Astrocyte of the cerebellum (primary cell): Measurements from ENCODE around the gene SLC2A4RG.
A peak's percentile ranks its signal among the peaks of the same experiment; 100 is the strongest.

Experiments used
- DNase-seq: peaks from one replicate; pipeline ENCODE4 v3.0.0-alpha.2; 2011; ENCODE audit warnings: low read depth
- H3K4me3 ChIP-seq: 2 replicates; pipeline ENCODE4 v1.5.1; 2011; ENCODE audit warnings: mild to moderate bottlenecking, low read depth, low read length, moderate library complexity
- in situ Hi-C: cut with HindIII; loops from 2 replicates; pipeline ENCODE4 v1.10.0; 2017; ENCODE audit warnings: low sequenced_read_pairs
- TF ChIP-seq, protein P1 (sequence below): IDR thresholded peaks from 2 replicates; pipeline ENCODE4 v1.5.1; 2012; ENCODE audit warnings: low read length, low read depth, moderate library complexity, mild to moderate bottlenecking; ENCODE audit errors: missing control alignments

The SLC2A4RG gene

DNA sequence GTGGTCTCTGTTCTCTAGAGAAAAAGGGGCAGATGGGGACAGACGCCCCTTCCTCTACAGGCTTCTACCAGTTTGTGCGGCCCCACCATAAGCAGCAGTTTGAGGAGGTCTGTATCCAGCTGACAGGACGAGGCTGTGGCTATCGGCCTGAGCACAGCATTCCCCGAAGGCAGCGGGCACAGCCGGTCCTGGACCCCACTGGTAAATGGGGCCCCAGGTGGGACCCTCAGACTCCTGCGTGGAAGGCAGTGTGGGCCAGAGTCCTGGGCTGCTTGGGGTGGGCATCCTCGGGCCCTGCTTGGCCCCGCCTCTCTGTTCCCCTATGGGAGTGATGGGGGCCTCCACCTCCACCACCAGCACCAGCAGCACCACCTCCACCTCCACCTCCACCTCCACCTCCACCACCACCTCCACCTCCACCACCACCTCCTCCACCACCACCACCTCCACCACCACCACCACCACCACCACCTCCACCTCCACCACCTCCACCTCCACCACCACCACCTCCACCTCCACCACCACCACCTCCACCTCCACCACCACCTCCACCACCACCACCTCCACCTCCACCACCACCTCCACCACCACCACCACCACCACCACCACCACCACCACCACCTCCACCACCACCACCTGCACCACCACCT is 46.4 kb upstream of the SLC2A4RG start:
- H3K4me3 ChIP-seq: no peak overlapping the region
- no peak for DNase-seq
- in situ Hi-C loops: no loop called here
- TF ChIP-seq, protein P1, sequence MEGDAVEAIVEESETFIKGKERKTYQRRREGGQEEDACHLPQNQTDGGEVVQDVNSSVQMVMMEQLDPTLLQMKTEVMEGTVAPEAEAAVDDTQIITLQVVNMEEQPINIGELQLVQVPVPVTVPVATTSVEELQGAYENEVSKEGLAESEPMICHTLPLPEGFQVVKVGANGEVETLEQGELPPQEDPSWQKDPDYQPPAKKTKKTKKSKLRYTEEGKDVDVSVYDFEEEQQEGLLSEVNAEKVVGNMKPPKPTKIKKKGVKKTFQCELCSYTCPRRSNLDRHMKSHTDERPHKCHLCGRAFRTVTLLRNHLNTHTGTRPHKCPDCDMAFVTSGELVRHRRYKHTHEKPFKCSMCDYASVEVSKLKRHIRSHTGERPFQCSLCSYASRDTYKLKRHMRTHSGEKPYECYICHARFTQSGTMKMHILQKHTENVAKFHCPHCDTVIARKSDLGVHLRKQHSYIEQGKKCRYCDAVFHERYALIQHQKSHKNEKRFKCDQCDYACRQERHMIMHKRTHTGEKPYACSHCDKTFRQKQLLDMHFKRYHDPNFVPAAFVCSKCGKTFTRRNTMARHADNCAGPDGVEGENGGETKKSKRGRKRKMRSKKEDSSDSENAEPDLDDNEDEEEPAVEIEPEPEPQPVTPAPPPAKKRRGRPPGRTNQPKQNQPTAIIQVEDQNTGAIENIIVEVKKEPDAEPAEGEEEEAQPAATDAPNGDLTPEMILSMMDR: no peak

DNA sequence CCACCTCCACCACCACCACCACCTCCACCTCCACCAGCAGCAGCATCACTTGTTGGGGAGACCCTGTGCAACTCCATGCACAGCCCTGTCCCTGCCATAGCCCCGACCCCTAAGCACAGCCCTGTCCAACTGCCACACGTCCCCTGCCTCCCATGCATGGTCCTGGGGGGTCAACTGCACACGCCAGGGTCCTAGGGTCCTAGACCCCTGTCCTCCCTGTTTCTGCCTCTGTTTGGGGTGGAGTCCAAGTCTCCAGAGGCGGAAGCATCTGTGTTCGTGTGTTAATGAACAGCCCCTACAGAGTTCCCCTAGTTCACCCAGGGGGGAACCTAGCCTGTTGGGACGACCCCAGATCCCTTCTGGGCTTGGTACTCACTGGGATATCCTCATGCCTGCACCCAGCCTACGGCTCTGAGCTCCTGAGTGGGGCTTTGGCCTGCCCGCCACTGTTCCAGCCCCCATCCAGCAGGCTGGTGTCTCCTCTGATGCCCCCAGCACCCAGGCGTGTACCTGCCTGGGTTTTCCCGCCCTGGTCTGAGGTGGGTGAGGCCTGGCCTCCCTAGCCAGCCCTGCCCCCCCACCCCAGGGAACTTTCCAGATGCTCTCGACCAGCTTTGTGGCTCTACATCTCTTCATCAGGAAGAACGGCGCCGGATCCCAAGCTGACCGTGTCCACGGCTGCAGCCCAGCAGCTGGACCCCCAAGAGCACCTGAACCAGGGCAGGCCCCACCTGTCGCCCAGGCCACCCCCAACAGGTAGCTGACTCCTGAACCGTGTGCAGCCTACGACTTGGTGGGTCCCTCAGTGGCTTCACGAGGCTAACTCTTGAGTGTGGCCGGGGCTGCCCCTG is 45.6 kb upstream of the SLC2A4RG start:
- no peak overlapping the region for H3K4me3 ChIP-seq
- in situ Hi-C loops: no loop called here
- TF ChIP-seq, protein P1: no peak
- DNase-seq: no peak

DNA sequence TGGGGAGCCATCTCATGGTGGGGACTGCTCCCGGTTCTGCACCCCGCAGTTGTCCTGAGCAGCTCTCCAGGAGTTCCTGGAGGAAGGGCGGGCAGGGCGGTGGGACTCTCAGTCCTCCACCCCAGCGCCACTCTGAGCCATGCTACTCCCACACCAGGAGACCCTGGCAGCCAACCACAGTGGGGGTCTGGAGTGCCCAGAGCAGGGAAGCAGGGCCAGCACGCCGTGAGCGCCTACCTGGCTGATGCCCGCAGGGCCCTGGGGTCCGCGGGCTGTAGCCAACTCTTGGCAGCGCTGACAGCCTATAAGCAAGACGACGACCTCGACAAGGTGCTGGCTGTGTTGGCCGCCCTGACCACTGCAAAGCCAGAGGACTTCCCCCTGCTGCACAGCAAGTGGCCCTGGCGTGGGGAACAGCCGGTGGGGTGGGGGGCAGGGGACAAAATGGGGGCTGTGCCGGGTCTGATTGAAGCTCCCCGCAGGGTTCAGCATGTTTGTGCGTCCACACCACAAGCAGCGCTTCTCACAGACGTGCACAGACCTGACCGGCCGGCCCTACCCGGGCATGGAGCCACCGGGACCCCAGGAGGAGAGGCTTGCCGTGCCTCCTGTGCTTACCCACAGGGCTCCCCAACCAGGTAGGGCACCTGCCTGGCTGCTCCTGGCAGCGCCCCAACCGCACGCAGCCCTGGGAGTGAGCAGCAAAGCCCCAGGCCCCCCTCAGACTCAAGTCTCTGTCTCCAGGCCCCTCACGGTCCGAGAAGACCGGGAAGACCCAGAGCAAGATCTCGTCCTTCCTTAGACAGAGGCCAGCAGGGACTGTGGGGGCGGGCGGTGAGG is 44.8 kb upstream of the SLC2A4RG start:
- no peak for DNase-seq
- in situ Hi-C loops: loop anchor here (5.0 kb wide), 1 partner anchor 33 kb away; no protein-coding TSS in a partner anchor
- TF ChIP-seq, protein P1: no peak
- no peak overlapping the region for H3K4me3 ChIP-seq

DNA sequence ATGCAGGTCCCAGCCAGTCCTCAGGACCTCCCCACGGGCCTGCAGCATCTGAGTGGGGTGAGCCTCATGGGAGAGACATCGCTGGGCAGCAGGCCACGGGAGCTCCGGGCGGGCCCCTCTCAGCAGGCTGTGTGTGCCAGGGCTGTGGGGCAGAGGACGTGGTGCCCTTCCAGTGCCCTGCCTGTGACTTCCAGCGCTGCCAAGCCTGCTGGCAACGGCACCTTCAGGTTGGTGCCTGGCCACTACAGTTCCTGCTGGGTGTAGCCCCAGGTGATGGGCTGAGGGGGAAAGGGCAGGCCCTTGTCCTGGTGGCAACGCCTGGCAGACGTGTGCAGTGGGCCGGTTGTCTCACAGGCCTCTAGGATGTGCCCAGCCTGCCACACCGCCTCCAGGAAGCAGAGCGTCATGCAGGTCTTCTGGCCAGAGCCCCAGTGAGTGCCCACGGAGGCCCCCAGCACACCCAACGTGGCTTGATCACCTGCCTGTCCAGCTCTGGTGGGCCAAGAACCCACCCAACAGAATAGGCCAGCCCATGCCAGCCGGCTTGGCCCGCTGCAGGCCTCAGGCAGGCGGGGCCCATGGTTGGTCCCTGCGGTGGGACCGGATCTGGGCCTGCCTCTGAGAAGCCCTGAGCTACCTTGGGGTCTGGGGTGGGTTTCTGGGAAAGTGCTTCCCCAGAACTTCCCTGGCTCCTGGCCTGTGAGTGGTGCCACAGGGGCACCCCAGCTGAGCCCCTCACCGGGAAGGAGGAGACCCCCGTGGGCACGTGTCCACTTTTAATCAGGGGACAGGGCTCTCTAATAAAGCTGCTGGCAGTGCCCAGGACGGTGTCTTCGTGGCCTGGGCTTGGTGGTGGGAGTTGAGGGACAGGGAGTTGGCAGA is 43.9 kb upstream of the SLC2A4RG start:
- H3K4me3 ChIP-seq: no peak overlapping the region
- DNase-seq: no peak
- TF ChIP-seq, protein P1: no peak
- in situ Hi-C loops: loop anchor here (5.0 kb wide), 1 partner anchor 33 kb away; no protein-coding TSS in a partner anchor

DNA sequence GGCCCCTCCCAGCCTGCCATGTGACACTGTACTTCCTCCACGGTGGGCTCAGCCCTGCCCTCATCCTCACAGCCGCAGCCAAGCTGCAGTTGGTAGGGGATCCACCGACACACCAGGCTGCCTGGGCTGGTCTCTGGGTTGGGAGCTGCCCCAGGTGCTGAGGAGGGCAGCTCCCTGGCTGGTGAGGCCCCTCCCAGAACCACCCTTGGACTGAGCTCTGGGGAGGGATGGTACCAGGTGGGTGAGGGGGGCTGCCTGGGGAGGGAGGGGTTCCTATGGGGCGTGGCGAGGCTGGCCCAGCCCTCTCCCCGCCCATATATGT is 43.3 kb upstream of the SLC2A4RG start:
- DNase-seq: no peak
- TF ChIP-seq, protein P1: no peak
- in situ Hi-C loops: loop anchor here (5.0 kb wide), 1 partner anchor 34 kb away; no protein-coding TSS in a partner anchor
- peak overlapping the region; percentile 45 for H3K4me3 ChIP-seq
